HFF-Myc (cell line): Measurements from ENCODE around the gene SIRPD.

ENCODE experiments used
- DNase-seq: peaks from one replicate; pipeline ENCODE4 v3.0.0-alpha.2; 2011; ENCODE audit warnings: low read depth; ENCODE audit errors: extremely low read depth
- H3K4me3 ChIP-seq: replicated peaks from 2 replicates; pipeline ENCODE4 v1.5.1; 2011; ENCODE audit warnings: low read depth, mild to moderate bottlenecking, control low read depth, low read length
- TF ChIP-seq, protein P1 (sequence below): IDR thresholded peaks from 2 replicates; pipeline ENCODE4 v1.5.1; 2012; ENCODE audit warnings: mild to moderate bottlenecking, low read depth, low read length, control low read depth; ENCODE audit errors: missing control alignments

Gene SIRPD

DNA sequence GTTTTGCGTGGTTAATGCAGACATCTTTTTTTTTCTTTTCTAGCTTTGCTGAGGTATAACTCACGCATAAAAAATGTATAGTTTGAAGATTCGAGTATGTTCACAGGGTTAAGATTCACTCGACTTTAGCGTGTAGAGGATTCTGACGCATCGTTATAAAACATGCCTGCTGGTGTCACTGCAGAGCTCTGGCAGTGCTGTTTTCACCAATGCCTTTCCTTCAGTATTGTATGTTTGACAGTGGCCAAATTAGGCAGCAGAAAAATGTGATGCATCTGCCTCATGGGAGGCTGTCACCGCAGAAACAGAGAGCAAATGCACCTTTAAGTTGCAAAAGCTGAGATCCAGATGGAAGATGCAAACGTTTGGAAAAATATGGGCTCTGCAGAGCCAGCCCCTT, 48.3 kb downstream of the SIRPD start:
- no peak overlapping the region for H3K4me3 ChIP-seq
- DNase-seq = no peak
- TF ChIP-seq, protein P1, sequence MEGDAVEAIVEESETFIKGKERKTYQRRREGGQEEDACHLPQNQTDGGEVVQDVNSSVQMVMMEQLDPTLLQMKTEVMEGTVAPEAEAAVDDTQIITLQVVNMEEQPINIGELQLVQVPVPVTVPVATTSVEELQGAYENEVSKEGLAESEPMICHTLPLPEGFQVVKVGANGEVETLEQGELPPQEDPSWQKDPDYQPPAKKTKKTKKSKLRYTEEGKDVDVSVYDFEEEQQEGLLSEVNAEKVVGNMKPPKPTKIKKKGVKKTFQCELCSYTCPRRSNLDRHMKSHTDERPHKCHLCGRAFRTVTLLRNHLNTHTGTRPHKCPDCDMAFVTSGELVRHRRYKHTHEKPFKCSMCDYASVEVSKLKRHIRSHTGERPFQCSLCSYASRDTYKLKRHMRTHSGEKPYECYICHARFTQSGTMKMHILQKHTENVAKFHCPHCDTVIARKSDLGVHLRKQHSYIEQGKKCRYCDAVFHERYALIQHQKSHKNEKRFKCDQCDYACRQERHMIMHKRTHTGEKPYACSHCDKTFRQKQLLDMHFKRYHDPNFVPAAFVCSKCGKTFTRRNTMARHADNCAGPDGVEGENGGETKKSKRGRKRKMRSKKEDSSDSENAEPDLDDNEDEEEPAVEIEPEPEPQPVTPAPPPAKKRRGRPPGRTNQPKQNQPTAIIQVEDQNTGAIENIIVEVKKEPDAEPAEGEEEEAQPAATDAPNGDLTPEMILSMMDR = peak; percentile 36

DNA sequence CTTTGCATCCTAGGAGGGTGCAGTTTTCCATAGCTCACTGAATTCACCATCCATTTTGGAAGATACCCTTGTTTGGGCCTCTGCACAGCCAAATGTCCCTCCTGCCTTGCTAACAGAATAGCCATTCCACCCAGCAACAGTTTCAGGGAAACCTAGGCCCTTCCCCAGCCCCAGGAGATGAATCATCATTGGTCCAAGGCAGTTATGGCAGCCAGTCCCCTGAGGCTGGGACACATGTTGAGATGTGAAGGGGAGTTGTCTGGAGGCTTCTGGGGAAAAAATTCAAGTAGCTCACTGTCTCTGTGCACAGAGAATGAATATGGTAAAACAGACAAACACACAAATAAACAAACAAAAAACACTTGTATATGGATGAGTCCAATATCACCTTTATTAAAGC, 48.9 kb downstream of the SIRPD start:
- no peak overlapping the region for H3K4me3 ChIP-seq
- no peak for DNase-seq
- TF ChIP-seq, protein P1 = no peak

DNA sequence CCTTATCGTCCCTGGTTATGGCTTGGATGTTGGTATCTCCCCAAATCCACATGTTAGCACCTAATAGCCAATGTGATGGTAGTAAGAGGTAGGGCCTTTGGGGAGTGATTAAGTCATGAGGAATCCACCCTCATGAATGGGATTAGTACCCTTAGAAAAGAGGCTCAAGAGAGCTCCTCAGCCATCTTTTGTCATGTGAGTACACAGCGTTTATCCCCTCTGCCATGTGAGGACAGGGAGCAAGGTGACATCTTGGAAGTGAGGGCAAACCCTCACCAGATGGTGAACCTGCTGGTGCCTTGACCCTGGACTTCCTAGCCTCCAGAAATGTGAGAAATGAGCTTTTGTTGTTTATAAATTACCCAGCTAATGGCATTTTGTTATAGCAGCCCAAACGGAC, 50.2 kb downstream of the SIRPD start:
- TF ChIP-seq, protein P1 = no peak
- DNase-seq = no peak
- H3K4me3 ChIP-seq = no peak overlapping the region

DNA sequence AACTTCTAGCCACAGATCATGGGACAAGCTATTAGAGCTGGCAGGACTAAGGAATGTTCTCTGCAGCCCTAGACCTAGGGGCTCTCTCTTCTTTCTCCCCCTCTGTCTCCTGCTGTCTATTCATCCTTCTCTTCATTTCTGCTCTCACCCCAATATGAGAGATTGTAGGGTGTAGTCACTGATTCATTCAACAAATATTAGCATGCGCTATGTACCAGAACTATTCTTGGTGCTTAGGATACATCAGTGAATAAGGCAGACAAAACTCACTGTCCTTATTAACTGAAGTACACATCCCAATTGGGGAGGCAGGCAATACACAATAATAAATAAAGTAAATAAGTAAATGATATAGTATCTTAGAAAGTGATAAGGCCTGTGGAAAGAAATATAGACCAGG, 51.6 kb downstream of the SIRPD start:
- no peak overlapping the region for H3K4me3 ChIP-seq
- no peak for DNase-seq
- TF ChIP-seq, protein P1 = no peak

DNA sequence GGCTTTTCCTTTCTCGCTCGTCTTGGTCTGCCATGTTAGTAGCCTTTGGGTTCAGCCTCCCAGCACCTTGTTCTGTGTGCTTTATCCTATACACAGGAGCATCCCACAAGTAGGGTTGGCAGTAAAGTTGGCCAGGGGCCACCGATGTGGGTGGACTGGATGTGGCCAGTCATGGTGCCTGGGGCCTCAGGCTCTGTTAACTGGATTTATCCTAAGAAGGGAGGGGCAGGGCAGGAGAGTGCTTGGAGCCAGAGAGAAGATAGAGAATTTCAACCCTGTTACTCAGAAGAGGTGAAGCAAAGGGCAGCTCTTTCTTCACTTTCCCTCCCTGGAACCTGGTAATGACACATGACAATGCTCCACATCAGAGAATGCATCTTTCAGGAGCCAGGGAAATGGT, 52.1 kb downstream of the SIRPD start:
- TF ChIP-seq, protein P1 = no peak
- DNase-seq = no peak
- H3K4me3 ChIP-seq = no peak overlapping the region

DNA sequence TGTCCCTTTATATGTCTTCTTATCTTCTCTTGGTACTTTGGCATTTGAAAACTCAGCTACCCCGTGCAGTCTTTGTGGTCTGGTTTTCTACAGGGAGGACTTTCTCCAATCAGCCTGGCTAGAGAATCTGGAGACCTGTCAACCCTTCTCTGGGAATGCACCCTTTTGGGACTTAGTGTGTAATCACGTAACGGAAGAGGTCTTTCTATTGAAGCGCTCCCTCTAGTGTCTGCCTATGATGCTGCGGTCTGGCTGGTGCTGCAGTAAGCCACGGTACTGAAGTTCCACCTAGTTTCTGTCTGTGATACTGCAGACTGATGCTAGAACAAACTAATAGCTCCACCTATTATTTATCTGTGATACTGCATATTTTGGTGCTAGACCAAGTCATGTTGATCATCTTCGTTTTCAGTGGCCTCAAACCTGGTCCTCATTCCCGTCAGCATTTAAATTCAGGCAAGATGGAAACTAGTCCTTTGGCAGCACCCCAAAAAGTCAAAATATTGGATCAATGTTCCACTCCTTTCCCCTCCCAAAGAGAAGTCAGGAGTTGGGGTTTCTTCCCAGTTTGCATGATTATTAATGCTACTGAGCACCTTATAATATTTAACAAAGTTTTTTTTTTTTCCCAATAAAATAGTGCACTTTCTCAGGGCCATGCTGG, 53.8 kb downstream of the SIRPD start:
- H3K4me3 ChIP-seq = no peak overlapping the region
- TF ChIP-seq, protein P1 = peak; percentile 100
- peak; percentile 81 for DNase-seq

DNA sequence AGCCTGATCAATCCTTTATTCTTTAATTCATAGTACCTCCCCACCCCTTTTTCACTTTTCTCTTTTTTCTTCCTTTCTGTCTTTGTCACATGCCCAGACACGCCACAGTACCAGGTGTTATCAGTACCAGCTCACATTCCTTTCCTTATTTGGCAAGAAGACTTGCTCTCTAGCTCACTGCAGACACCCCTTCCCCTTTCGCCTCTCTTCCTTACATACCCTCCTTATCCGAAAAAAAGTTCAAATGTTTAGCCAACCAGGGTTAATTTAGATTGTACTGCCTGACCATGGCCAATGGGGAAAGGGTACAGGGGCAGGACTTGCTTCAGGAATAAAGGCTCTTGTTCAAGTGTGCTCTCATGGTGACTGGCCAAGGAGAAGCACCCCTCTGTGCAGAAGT, 57.0 kb downstream of the SIRPD start:
- TF ChIP-seq, protein P1 = no peak
- no peak overlapping the region for H3K4me3 ChIP-seq
- no peak for DNase-seq
